BLaER1 treated with 17β-estradiol and CSF1 and Interleukin-3, amounts not matched to agents 10 nM and 100 nM (cell line): ENCODE data around the gene HAVCR1.

ENCODE experiments used
- H3K27ac ChIP-seq, 11 experiments: shearing (Covaris generic); formaldehyde crosslinking; 2 replicates each; pipeline ENCODE4 v1.8.1; 2022
- H3K27me3 ChIP-seq, 11 experiments: shearing (Covaris generic); formaldehyde crosslinking; 2 replicates each; pipeline ENCODE4 v1.8.1; 2022
- H3K36me3 ChIP-seq, 11 experiments: shearing (Covaris generic); formaldehyde crosslinking; 2 replicates each; pipeline ENCODE4 v1.8.1; 2022
- H3K4me1 ChIP-seq, 10 experiments: shearing (Covaris generic); formaldehyde crosslinking; 2 replicates each; pipeline ENCODE4 v1.8.1; 2022
- H3K4me2 ChIP-seq, 11 experiments: shearing (Covaris generic); formaldehyde crosslinking; 2 replicates each; pipeline ENCODE4 v1.8.1; 2022
- H3K4me3 ChIP-seq, 10 experiments: shearing (Covaris generic); formaldehyde crosslinking; 2 replicates each; pipeline ENCODE4 v1.8.1; 2022
- H3K9ac ChIP-seq, 11 experiments: shearing (Covaris generic); formaldehyde crosslinking; 2 replicates each; pipeline ENCODE4 v1.8.1; 2022
- H3K9me3 ChIP-seq, 11 experiments: shearing (Covaris generic); formaldehyde crosslinking; replicated peaks in 1 of 11; 2 replicates each; pipeline ENCODE4 v1.8.1; 2022
- H4K20me1 ChIP-seq, 11 experiments: shearing (Covaris generic); formaldehyde crosslinking; 2 replicates each; pipeline ENCODE4 v1.8.1; 2022
- Cebpa-rat ChIP-seq, 11 experiments: shearing (Covaris generic); IDR thresholded peaks; 2 replicates each; pipeline ENCODE4 v1.8.1; 2022

The HAVCR1 gene

DNA sequence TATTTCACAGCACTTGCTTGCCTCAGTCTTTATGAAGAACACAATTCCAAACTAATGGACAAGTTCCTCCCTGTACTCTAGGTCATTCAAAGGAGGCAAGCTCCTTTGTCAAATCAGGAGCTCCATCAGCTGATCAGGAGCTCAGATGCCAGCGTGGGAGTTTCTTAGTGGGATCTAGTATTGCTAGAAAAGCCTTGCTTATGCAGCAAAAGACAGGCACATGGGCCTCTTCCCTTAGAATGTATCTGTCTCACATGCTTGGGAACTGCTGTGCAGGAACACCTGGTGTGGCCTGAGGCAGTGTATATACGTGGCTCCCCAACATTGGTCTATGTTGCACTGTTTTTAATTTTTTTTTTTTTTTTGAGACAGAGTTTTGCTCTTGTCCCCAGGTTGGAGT lies 21.4 kb upstream of the HAVCR1 start:
- peaks cover 20 to 26% (median 22%) of the 10 kb centered on the region in 10 experiments for H3K4me1 ChIP-seq
- no peak for TF ChIP-seq Cebpa-rat (IDR thresholded peaks at IDR 0.05)
- H3K4me2 ChIP-seq: no peak overlapping the region
- H3K4me3 ChIP-seq: no peak overlapping the region
- H3K36me3 ChIP-seq: peaks cover 0 to 34% (median 0%) of the 10 kb centered on the region in 11 experiments; a peak in 6 of 22 replicates
- H3K27ac ChIP-seq: no peak overlapping the region
- peaks cover 0 to 37% (median 0%) of the 10 kb centered on the region in 11 experiments; a peak in 3 of 22 replicates for H4K20me1 ChIP-seq
- 0 out of 22 replicates have a peak, but pooled peaks cover 0 to under 1% (median 0%) of the 10 kb centered on the region in 11 experiments for H3K9me3 ChIP-seq
- no peak overlapping the region for H3K9ac ChIP-seq
- no peaks in the 10 kb centered on the region for H3K27me3 ChIP-seq

GRCh38 chr5:157076558-157076957 lies 17.6 kb upstream of the HAVCR1 start:
- Histone ChIP-seq H3K4me1 (peaks cover 24 to 41% (median 26%) of the 10 kb centered on the region in 10 experiments), H3K9me3 (0 out of 22 replicates have a peak, but pooled peaks cover 0 to 9% (median 0%) of the 10 kb centered on the region in 11 experiments), H3K9ac (peak overlapping the region in 1 of 11 experiments; percentile 24; a peak in 3 of 22 replicates), H3K4me3 (no peak overlapping the region), H3K4me2 (peak overlapping the region; percentile 48 to 75 (median 62)), H3K27ac (peak overlapping the region in 4 of 11 experiments; percentile 1 to 57 (median 44); a peak in 6 of 22 replicates), H4K20me1 (peaks cover 0 to 17% (median 0%) of the 10 kb centered on the region in 11 experiments; a peak in 3 of 22 replicates), H3K27me3 (no peaks in the 10 kb centered on the region), H3K36me3 (peaks cover 0 to 14% (median 0%) of the 10 kb centered on the region in 11 experiments; a peak in 3 of 22 replicates)
- TF ChIP-seq Cebpa-rat (IDR thresholded peaks at IDR 0.05): no peak

DNA sequence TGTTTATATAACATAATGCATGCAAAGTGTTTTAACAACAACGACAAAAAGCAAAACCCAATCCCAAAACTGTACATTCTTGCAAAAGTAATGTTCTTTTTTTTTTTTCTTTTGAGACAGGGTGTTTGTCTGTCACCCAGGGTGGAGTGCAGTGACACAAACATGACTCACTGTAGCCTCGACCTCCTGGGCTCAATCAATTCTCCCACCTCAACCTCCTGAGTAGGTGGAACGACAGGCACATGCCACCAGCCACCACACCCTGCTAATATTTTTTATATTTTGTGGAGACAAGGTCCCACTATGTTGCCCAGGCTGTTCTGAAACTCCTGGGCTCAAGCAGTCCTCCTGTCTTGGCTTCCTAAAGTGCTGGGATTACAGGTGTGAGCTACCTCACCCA lies 13.6 kb upstream of the HAVCR1 start:
- Histone ChIP-seq H3K27ac (no peak overlapping the region), H4K20me1 (no peaks in the 10 kb centered on the region), H3K9ac (no peak overlapping the region), H3K4me1 (peaks cover 24 to 37% (median 26%) of the 10 kb centered on the region in 10 experiments), H3K36me3 (no peaks in the 10 kb centered on the region), H3K4me2 (no peak overlapping the region), H3K9me3 (0 out of 22 replicates have a peak, but pooled peaks cover 0 to 9% (median 0%) of the 10 kb centered on the region in 11 experiments), H3K4me3 (no peak overlapping the region), H3K27me3 (no peaks in the 10 kb centered on the region)
- TF ChIP-seq Cebpa-rat (IDR thresholded peaks at IDR 0.05): no peak

GRCh38 chr5:157069949-157070348 lies 11.0 kb upstream of the HAVCR1 start:
- H3K4me2 ChIP-seq: no peak overlapping the region
- H3K4me3 ChIP-seq: no peak overlapping the region
- H3K27ac ChIP-seq: no peak overlapping the region
- H3K4me1 ChIP-seq: peaks cover 0 to 12% (median under 1%) of the 10 kb centered on the region in 10 experiments; a peak in 12 of 20 replicates
- no peaks in the 10 kb centered on the region for H3K27me3 ChIP-seq
- TF ChIP-seq Cebpa-rat (IDR thresholded peaks at IDR 0.05): peak in 4 of 11 experiments; percentile 32 to 50 (median 38); a peak in 4 of 22 replicates
- peaks cover 0 to 5% (median 0%) of the 10 kb centered on the region in 11 experiments; a peak in 1 of 22 replicates for H3K9me3 ChIP-seq
- no peaks in the 10 kb centered on the region for H3K36me3 ChIP-seq
- no peak overlapping the region for H3K9ac ChIP-seq
- no peaks in the 10 kb centered on the region for H4K20me1 ChIP-seq

- no peaks in the 10 kb centered on the region for H3K36me3 ChIP-seq
- no peaks in the 10 kb centered on the region; a peak in 1 of 22 replicates for H3K9me3 ChIP-seq
- H3K27me3 ChIP-seq: no peaks in the 10 kb centered on the region
- H3K4me1 ChIP-seq: peaks cover 0 to 5% (median 0%) of the 10 kb centered on the region in 10 experiments; a peak in 1 of 20 replicates
- TF ChIP-seq Cebpa-rat (IDR thresholded peaks at IDR 0.05): peak in 2 of 11 experiments; percentile 10 to 39; a peak in 3 of 22 replicates
- H3K9ac ChIP-seq: no peak overlapping the region
- no peak overlapping the region for H3K4me2 ChIP-seq
- no peak overlapping the region for H3K27ac ChIP-seq
- H3K4me3 ChIP-seq: no peak overlapping the region
- no peaks in the 10 kb centered on the region for H4K20me1 ChIP-seq
Measured at GRCh38 chr5:157068785-157069184, 9.9 kb upstream of the HAVCR1 start.

DNA sequence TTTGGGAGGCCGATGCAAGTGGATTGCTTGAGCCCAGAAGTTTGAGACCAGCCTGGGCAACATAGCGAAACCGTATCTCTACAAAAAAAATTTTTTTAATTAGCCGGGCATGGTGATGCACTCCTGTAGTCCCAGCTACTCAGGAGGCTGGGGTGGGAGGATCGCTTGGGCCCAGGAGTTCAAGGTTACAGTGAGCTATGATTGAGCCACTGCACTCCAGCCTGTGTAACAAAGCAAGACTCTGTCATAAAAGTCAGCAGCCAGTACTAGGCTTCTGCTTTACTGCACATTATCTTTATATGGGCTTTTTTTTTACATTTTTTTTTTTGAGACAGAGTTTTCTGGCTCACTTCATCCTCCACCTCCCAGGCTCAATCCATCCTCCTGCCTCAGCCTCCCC lies 9.4 kb upstream of the HAVCR1 start:
- no peak for TF ChIP-seq Cebpa-rat (IDR thresholded peaks at IDR 0.05)
- no peaks in the 10 kb centered on the region for H4K20me1 ChIP-seq
- H3K27ac ChIP-seq: no peak overlapping the region
- H3K4me1 ChIP-seq: peaks cover 0 to 5% (median 0%) of the 10 kb centered on the region in 10 experiments; a peak in 1 of 20 replicates
- H3K9me3 ChIP-seq: no peaks in the 10 kb centered on the region; a peak in 1 of 22 replicates
- no peak overlapping the region for H3K9ac ChIP-seq
- no peaks in the 10 kb centered on the region for H3K36me3 ChIP-seq
- H3K4me2 ChIP-seq: no peak overlapping the region
- no peak overlapping the region for H3K4me3 ChIP-seq
- H3K27me3 ChIP-seq: no peaks in the 10 kb centered on the region

GRCh38 chr5:157067005-157067404 lies 8.1 kb upstream of the HAVCR1 start:
- no peak for TF ChIP-seq Cebpa-rat (IDR thresholded peaks at IDR 0.05)
- Histone ChIP-seq H3K27me3 (no peaks in the 10 kb centered on the region), H3K4me3 (no peak overlapping the region), H3K4me2 (no peak overlapping the region), H3K9ac (no peak overlapping the region), H3K9me3 (no peaks in the 10 kb centered on the region; a peak in 1 of 22 replicates), H4K20me1 (no peaks in the 10 kb centered on the region), H3K4me1 (no peaks in the 10 kb centered on the region), H3K36me3 (no peaks in the 10 kb centered on the region), H3K27ac (no peak overlapping the region)

DNA sequence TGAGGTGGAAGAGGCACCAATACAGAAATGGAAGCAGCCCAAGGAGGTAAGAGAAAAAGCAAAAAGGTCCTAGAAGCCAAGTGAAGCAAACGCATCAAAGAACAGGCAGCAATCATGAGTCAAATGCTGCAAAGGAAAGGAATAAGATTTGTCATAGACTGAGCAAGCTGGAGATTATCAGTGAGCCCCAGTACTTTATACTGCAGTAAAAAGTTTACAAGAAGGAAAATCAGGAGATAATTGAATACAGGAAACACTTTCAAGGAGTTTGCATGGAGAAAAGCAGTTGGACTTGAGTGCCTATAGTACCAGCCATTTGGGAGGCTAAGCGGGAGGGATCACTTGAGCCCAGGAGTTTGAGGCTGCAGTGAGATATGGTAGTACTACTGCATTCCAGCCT lies 7.2 kb upstream of the HAVCR1 start:
- H3K4me1 ChIP-seq: no peaks in the 10 kb centered on the region
- TF ChIP-seq Cebpa-rat (IDR thresholded peaks at IDR 0.05): no peak

DNA sequence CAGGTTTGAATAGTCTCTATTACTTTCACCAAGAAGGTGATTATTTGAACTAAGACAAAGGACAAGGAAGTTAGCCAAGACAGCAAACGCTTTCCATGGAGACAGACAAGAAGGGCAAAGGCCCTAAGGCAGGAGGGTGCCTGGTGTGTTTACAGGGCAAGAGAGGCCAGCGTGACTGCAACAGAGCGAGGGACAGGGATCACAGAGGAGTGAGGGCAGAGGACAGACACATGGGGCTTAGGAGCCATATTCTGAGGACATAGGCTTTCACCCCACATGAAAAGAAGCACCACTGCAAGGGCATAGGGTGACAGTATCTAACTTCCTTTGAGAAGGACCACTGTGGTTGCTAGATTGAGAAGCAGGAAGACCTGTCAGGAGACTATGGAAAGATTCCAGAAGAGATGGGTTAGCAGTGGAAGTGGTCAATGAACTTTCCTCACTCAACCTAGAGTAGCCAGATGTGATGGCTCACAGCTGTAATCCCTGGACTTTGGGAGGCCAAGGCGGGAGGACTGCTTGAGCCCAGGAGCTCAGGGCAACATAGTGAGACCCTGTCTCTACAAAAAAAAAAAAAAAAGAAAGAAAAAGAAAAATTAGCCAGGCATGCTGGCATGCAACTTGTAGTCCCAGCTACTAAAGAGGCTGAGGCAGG lies 5.0 kb upstream of the HAVCR1 start:
- no peak overlapping the region for H3K9ac ChIP-seq
- no peak overlapping the region for H3K4me2 ChIP-seq
- no peak overlapping the region for H3K27ac ChIP-seq
- H3K9me3 ChIP-seq: no peaks in the 10 kb centered on the region; a peak in 1 of 22 replicates
- no peak for TF ChIP-seq Cebpa-rat (IDR thresholded peaks at IDR 0.05)
- no peaks in the 10 kb centered on the region for H4K20me1 ChIP-seq
- no peak overlapping the region for H3K4me3 ChIP-seq
- no peaks in the 10 kb centered on the region for H3K27me3 ChIP-seq
- H3K36me3 ChIP-seq: no peaks in the 10 kb centered on the region
- no peaks in the 10 kb centered on the region for H3K4me1 ChIP-seq

More for the DNA sequence above, 7.2 kb upstream of the HAVCR1 start:
- Histone ChIP-seq H3K9me3 (no peaks in the 10 kb centered on the region; a peak in 1 of 22 replicates), H3K27ac (no peak overlapping the region), H3K4me3 (no peak overlapping the region), H4K20me1 (no peaks in the 10 kb centered on the region), H3K4me2 (no peak overlapping the region), H3K27me3 (no peaks in the 10 kb centered on the region), H3K36me3 (no peaks in the 10 kb centered on the region), H3K9ac (no peak overlapping the region)
